T-helper 2 cell (primary cell): Measurements from ENCODE around the gene LYRM2.

Experiments
- DNase-seq, 5 experiments: peaks; one replicate each; pipeline versions ENCODE4 v3.0.0 to v3.0.0-alpha.2; 2012 to 2022

LYRM2 gene

GRCh38 chr6:89590133-89590532 is 48.4 kb downstream of the LYRM2 start:
- DNase-seq, result no peak

DNA sequence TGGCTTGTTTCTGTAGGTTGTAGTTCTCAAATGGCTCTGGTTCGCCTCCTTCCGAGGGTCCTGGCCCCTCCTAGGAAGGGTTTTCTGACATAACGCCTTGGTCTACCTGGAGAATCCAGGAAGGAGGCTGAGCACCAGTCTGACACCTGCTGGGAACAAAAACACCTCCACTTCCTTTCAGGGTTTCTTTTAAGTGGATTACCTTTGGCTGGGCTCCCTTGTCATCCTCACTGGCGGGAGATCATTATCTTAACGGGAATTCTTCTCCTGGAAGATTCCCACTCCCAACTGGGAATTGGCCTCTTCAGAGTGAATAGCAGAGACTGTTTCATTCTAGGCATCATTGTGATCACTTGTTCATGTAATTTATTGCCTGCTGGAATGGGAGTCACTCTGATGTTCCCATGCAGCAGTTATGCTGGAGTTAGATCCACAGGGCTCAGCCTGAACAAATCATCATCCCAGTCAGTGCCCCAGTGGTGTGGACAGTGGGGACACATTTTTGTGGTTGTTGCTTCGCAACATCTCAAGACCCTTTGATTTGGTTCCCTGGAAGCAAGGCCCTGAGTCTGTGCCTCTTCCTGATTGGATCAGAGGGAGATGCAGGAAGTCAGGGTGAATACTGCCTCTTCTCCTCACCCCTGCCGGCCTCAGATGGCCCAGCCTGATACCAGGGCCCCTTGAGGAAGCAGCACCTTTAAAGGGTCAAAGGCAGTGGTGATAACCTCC is 49.1 kb downstream of the LYRM2 start:
- no peak for DNase-seq

GRCh38 chr6:89585154-89585553 is 53.4 kb downstream of the LYRM2 start:
- DNase-seq, result no peak

GRCh38 chr6:89584539-89584938 is 54.0 kb downstream of the LYRM2 start:
- no peak for DNase-seq

- no peak for DNase-seq
These were observed 55.0 kb downstream of the LYRM2 start for GRCh38 chr6:89583559-89583958.

DNA sequence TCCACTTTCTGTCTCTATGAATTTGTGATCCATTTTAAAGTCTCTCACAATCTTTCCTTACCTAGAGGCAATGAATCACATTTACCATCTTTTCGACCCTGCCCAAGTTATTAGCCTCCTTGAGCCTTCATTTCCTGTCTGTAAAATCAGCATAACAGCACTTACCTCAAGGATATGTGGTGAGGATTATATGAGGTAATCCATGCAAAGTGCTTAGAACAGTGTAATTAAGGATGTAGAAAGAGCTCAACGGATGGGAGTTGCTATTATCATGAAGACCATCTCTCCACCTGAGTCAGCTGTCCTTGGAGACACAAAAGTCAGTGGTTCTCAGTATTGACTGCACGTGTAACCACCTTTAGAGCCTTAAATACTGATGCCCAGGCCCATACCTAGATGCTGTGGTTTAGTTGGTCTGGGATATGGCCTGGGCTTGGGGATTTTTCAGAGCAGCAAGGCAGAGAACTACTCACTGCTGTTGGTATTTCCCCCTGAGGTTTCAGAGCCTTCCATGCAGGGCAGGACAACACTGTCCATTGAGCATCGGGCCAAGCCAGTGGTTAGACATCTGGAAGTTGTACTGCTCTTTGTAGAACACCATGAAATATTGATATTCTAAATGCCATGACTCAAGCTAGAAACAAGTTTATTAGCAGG is 55.8 kb downstream of the LYRM2 start:
- peak in 1 of 5 experiments; percentile 3 for DNase-seq

DNA sequence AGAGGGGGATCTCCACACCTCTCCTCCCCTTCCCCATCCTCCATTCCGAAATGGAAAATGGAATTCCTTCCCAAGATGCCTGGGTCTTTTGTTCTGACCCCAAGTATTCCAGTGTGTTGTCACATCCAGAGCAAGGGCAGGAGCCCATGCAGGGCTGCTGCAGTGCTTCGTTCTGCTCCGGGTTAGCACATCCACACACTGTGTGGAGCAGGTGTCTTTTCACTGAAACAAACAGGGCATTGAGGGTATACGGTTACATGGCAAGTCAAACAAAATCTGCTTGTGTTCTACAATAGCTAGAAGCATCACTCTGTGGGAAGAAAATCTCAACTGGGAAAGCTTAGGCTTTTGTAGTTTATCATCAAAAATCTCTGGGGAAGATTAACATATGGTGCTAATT is 56.9 kb downstream of the LYRM2 start:
- no peak for DNase-seq

- no peak for DNase-seq
These were observed 57.4 kb downstream of the LYRM2 start for GRCh38 chr6:89580997-89581666.

GRCh38 chr6:89575562-89575960 is 63.0 kb downstream of the LYRM2 start:
- no peak for DNase-seq

- DNase-seq, result no peak
These were observed 63.5 kb downstream of the LYRM2 start for GRCh38 chr6:89574910-89575561.

GRCh38 chr6:89567630-89568390 is 70.7 kb downstream of the LYRM2 start:
- no peak for DNase-seq

DNA sequence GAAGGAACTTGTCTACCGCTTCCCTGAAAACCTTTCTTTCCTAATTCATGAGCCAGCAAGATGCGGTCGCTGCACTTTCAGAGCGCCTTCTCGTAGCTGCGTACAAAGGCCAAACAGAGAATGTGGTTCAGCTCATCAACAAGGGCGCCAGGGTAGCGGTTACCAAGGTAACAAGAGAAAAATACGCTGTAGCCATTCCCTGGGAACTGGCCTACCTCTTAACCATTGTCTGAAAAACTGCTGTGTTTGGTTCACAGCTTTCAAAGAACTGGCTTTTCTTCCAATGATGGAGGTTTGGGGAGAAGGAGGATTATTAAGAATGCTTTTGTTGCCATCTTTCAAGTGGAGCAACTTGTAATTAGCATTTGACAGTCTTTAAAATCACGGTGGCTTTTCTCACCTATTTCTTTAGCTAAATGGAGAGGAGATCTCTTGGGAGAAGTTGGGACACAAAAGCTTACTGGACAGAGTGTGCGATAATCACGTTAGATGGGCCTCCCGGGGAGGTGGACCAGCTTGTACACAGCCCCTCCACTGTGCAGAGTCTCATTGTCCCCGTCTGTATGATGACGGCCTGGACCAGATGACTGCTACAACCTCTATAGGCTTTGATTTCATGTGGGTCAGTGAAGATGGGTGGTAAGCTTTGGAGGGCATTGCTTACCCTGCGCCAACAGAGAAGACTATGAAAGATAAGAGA is 71.5 kb downstream of the LYRM2 start:
- DNase-seq, result no peak

DNA sequence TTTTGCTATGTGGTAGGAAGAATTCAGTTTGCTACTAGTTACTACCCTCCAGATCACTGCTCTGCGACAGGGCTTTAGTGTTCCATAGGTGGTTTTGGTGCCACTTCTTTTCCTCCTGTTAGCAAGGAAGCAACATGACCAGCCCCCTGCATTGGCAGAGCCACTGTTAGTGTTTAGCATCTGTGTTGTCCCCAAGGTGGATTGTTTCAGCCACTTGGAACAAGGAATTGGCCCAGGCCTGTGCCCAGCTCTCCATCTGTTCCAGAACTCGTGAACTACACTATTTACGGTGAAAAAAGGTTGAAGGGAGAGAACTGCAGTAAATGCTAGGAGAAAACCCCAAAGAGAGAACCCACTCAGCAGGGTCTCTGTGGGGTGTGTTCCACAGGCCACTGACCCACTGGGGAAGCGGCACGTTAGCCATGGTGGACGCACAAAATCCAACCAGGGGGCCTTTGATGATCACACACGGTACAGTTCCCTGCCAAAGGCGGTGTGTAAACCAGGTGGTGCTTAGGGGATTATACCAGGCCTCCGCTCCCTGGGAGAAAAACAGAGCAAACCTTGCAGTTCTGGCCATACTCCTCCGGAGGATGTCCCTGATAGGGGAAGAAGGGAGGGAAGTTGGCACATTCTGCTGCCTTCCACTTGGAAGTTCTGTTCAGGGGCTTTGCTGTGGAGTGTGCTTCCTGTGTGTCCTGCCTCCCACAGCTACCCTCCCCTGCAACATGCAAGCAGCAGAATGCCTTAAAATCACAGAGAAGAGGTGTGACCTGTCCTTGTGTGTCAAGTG is 72.3 kb downstream of the LYRM2 start:
- DNase-seq, result no peak

DNA sequence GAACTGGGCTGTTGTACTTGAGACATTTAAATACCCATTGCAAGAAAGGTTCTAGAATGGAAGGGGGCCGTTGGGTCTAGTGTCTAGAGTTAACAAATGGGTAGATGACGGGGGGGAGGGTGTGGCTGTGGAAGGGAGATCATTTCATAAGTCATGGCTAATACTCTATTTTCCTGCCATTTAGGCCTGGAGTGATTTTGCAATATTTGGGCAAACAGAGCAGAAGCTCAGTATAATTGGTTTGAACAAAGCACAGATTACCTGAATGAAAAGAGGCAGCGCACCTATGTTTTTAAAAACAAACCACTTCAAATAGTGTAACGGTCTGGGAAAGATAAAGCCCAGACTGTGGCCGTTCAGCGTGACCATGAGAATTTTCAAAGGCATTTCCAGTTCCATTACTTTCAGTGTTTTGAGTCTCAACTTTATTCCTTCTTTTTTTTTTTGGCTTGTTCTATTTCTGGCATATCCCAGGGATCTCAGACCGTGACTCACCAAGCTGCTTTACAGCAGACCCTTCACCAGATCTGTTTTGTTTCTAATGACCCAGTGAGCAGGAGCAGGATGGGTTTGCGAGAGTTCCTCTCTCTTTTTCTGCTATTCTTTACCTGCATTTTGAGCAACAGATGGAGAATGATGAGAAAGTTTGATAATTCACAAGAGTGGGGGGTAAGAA is 73.7 kb downstream of the LYRM2 start:
- DNase-seq, result no peak

DNA sequence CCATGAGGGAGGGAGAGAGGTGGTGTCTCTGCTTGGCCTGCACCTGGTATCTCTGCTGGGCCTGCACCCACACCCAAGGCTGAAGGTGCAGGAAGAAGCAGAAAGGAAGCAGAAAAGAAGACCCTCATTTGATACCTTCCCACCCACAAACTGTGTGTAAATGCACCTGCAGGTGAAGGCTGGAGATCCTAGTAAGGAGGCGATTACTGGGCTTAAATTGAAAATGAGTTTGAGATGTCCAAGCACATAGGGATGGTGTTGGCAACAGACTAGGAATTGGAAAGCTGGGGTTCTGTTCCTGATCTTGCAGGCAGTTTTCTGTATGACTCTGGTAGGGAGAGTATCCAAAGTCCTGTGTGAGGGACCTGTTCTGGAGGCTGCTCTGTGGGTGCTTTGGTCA is 74.7 kb downstream of the LYRM2 start:
- no peak for DNase-seq

GRCh38 chr6:89562093-89562973 is 76.2 kb downstream of the LYRM2 start:
- no peak for DNase-seq

DNA sequence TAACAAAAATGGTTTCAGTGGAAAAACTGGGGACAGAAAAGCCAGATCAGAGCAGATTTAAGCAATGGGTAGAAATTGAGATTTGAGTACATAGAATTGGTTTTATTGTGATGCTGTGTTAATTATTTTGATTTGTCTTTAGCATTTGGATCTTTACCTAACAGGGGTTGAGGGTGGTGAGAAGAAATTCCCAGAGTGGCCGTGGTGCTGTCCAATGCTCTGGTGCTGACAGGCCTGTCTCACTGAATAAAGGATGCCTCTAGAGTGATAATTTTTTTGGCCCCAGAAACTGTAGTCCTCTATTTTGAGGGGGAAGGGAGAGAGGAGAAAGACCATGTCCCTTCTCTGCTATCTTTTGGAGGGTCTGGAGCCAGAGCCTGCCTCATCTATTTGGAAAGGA is 79.1 kb downstream of the LYRM2 start:
- DNase-seq, result no peak

- no peak for DNase-seq
These were observed 82.7 kb downstream of the LYRM2 start for GRCh38 chr6:89555806-89556205.

DNA sequence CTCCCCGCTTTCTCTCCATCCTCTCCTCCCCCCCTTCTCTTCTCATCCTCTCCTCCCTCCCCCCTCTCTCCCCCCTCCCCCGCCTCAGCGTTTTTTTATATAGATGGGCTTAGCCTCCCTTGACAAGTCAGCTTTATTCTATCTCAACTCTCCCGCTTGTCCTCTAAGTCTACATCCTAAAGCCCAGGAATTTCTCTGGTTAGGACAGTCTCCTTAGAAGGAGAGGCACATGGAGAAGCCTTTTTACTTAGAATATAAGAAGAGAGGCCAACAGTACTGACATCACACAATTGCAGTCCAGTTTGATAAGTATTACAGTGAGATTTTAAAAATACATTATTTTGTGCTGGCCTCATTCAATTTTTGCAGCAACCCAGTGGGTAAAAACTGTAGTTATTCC is 83.5 kb downstream of the LYRM2 start:
- DNase-seq, result no peak

DNA sequence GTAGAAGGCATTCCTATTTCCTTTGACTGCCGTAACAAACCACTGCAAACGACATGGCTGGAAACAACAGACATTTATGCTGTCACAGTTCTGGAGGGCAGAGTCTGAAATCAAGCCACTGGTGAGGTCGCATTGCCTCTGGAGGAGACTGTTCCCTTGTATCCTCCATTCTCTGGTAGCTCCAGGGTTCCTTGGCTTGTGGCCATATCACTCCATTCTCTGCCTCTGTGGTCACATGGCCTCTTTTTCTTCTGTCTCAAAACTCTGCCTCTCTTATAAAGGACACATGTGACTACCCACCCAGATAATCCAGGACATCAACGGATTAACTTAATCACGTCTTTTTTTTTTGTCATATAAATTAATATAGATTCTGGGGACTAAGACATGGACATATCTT is 84.4 kb downstream of the LYRM2 start:
- no peak for DNase-seq
